8988T (cell line): ENCODE measurements around the gene FAM153A.
"Not testable (repeated sequence)": the region's sequence is repeated elsewhere in the genome, so short reads cannot be mapped to it uniquely, and the experiment has no call there.

Experiments
- DNase-seq: peaks from one replicate; pipeline ENCODE4 v3.0.0; 2011

The FAM153A gene

DNA sequence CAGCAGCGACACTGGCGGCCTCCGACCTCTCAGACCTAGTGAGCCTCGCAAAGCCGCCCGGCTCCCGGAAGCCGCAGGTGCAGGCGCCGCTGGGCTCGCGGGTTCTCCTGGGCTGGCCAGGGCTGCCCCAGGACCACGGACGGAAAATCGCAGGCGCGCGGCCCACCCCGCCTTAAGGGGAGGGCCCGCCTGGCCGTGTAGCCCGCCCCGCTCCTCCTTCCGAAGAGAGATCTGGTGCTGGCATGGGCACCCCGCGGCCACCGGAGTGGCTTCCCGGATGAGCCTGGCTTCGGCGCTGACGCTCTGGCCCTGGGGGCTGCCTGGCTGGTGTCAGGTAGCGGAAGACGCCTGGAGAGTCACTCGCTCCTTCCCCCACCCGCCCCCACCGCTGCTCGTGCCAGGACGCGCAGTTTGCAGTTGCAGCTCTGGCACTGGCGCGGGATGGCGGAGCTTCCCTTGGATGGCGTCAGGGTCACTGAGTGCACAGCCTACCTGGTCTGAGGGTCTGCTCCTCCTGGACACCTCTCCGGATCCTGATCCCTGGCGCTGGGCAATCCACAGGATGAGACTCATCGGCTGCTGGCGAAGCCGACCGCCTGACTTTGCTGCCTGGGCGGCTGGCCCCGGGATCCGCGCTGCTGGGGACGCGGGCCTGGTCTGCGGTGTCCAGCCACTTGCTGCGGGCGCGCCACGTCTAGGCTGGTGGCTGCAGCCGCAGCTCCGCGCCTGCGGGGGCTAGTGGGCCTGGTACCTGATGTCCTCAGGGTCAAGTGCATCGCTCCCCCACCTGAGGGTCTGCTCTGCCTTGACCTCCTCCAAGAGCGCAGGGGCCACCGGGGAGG, at the start of gene FAM153A:
Gene FAM153A (minus strand): TSS at position 108 of the 842 bp plus-strand sequence.
- not testable (repeated sequence) for DNase-seq

DNA sequence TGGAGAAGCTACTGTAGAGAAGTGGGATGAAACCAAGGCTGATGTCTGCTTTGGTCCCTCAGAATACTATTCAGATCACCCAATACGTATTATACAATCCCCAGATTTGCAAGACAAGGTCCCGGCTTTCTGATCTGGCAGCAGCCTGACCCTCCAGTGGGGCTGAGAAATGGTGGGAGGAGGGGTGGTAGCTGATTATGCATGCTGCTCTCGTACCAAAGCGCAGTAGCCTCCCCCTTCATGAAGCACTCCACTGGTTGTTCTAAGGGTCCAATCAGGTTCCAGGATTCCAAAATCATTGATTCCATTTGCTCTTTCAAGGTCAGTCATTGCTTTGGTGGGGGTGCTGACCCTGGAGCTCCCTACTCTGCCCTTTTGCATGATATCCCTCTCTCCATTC, 49.6 kb upstream of the FAM153A start:
- not testable (repeated sequence) for DNase-seq

DNA sequence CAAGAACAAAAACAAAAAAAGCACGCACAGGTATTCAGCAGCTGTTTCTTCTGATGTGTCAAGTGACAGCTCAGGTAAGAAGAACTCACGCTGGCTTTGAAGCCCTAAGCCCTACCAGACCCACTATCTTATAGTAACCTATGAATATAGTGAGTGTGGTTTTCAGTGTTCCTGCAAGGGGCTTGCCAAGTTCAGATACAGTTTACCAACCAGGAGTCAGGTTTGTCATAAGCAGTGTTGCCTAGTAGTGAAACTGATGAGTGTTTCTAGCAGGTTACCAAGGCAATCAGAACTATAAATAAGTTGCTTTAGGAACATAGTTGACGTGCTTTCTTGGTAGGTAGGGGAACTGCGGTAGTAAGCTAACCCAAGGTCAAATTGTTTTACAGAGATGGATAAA, 43.4 kb upstream of the FAM153A start:
- not testable (repeated sequence) for DNase-seq

DNA sequence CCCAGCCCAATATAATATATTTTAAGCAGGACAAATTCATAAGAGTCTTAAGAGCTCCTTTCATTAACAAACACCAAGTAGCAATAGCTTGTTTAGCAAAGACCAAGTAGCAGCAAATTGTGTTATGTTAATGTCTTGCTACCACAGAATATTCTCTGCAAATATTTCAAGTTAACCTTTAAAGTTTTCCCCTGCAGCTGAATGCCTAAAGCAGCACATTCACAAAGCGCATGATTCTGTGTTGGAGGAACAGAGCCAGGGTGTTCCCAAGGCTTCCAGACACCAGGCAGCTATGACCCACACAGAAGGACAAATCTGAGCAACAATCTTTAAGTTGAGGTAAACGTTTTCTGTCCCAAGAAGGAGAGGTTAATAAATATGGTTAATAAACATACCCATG, 42.1 kb upstream of the FAM153A start:
- not testable (repeated sequence) for DNase-seq

- not testable (repeated sequence) for DNase-seq
Measured at GRCh38 chr5:177822489-177822888, 39.8 kb upstream of the FAM153A start.

DNA sequence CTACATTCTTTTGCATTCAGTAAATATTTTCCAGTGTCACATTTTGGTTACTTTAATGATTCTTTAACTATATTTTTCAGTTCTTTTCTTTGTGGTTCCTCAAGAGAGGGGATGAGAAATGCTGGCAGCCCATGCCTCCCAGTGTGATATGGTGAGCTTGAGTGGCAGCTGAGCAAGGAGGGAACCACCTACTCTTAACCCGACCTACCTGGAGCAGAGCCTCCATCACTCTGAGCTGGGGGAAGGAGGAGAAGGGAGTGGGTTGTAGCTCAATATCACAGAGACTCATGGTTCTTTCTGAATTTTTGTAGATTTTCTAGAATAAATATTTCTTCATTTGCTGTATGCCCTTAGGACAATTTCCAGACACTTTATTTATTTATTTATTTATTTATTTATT, 37.0 kb upstream of the FAM153A start:
- not testable (repeated sequence) for DNase-seq

DNA sequence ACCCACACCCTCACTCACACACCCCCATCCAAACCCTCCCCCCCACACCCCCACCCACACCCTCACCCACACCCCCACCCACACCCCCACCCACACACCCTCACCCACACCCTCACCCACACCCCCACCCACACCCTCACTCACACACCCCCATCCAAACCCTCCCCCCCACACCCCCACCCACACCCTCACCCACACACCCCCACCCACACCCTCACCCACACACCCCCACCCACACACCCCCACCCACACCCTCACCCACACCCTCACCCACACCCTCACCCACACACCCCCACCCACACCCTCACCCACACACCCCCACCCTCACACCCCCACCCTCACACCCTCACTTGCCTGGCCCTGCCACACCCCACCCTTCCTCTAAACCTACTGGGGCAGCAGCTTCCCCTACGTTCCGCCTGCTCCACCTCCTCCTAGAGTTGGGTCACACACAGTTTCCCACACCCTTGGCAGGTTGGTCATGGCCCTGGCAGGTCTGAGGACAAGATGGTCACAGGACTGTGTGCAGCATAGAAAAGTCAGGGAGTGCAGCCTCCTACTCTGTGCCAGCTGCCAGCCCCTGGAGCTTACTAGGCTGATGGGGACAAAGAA, 30.2 kb upstream of the FAM153A start:
- DNase-seq: not testable (repeated sequence)

GRCh38 chr5:177812160-177812743, 29.6 kb upstream of the FAM153A start:
- not testable (repeated sequence) for DNase-seq

- DNase-seq: not testable (repeated sequence)
Measured at GRCh38 chr5:177809209-177809913, 26.7 kb upstream of the FAM153A start.

DNA sequence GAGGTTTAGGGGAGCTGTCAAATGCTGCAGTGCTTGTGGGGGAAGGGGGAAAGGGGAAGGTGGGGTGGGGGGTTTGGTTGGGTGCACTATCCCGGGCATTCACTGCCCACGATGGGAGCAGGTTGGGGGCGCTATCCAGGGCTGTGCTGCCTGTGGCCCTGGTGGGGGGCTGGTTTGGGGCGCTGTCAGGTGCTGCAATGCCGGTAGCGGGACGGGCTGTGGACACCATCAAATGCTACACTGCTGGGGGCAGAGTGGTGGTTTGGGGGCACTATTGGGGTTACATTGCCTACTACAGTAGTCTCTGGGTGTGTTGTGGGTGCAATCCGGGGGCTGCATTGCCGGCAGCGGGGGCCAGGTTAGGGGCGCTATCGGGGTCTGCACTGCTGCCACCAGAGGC, 25.7 kb upstream of the FAM153A start:
- DNase-seq: not testable (repeated sequence)

GRCh38 chr5:177807265-177807664, 24.6 kb upstream of the FAM153A start:
- not testable (repeated sequence) for DNase-seq

DNA sequence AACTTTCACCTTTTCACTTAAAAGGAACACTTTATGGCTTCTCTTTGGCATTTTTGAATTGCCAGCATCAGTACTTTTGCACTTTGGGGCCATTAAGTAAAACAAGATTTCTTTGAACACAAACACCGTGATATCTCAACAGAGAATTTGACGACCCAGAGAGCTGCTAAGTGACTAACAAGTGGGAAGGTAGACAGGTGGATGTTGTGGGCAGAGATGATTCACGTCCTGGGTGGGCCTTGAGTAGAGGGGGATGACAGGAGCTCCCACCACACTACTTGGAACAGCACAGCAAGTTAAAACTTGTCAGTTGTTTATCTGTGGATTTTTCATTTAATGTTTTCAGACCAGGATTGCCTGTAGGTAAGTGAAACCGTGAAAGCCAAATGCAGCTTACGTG, 18.7 kb upstream of the FAM153A start:
- DNase-seq: not testable (repeated sequence)

DNA sequence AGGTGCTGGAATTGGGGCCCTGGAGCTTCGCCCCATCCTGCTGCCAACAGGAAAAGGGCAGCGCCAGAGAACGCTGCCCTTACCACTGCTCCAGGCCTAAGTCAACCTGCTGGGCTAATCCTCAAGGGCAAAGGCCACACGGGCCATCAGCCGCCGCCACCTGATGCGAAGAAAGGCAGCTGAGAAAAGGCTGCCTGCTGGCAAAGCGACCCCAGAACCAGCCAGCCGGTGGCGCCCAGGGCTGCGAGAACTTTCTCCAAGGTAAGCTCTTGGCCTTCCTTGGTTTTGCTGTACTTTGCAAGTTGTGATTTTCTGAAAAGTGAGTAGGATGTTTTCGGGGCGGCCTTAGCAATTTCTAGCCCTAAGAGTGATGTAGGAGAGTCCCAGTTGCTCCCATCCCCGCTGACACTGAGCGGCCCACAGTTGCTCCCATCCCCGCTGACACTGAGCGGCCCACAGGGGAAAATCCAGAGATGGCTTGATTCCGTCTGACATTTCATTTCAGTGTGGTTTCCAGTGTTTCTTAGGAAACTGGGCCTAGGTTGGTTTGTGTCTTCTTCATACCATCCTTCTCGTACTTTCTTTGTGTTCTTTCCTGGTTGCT, 15.6 kb upstream of the FAM153A start:
- DNase-seq: not testable (repeated sequence)

- not testable (repeated sequence) for DNase-seq
Measured at GRCh38 chr5:177793272-177793671, 10.6 kb upstream of the FAM153A start.

DNA sequence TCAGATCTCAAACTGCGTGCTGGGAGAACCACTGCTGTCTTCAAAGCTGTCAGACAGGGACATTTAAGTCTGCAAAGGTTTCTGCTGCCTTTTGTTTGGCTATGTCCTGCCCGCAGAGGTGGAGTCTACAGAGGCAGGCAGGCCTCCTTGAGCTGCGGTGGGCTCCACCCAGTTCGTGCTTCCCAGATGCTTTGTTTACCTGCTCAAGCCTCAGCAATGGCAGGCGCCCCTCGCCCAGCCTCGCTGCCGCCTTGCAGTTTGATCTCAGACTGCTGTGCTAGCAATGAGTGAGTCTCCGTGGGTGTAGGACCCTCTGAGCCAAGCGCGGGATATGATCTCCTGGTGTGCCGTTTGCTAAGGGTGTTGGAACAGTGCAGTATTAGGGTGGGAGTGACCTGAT, 8.9 kb upstream of the FAM153A start:
- not testable (repeated sequence) for DNase-seq

DNA sequence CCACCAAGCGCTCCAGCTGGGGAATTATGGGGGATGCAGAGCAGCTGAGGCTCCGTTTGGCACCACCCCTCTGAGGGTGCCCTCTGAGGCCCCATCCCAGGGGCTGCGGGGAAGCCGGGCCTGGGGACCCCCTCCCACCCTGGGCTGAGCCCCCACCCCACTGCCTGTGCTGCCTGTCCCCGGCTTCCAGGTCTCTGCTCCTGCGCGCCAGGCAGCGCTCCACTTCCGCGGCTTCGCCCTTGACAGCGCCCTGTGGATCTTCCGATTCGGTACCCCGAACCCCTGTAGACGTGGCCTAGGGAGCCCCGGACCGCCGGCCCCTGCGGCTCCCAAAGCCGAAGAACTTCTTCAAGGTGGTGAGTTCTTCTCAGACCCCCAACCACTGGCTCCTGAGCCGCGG, 530 bp downstream of the FAM153A start:
- not testable (repeated sequence) for DNase-seq

GRCh38 chr5:177771206-177771605, 11.5 kb downstream of the FAM153A start:
- DNase-seq: not testable (repeated sequence)

GRCh38 chr5:177770646-177771045, 12.1 kb downstream of the FAM153A start:
- not testable (repeated sequence) for DNase-seq

GRCh38 chr5:177763737-177764508, 18.8 kb downstream of the FAM153A start:
- not testable (repeated sequence) for DNase-seq

DNA sequence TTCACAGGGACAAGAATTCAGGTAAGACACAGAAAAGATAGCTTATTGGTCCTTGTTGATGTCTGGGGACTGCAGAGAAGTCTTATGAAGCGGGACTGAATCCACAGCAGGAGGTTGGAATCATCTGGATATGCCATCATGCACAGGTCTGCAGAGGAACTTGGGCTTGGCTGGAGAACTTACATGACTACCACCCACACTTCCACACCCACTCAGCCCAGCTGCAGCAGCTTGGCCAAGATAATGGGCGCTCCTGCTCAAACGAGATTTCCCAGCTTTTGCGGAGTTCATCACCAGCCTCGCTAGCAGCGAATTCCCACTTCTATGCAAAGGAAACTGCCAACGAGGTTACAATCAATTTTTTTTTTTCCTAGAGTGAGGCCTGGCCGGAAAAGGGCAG, 21.7 kb downstream of the FAM153A start:
- not testable (repeated sequence) for DNase-seq

DNA sequence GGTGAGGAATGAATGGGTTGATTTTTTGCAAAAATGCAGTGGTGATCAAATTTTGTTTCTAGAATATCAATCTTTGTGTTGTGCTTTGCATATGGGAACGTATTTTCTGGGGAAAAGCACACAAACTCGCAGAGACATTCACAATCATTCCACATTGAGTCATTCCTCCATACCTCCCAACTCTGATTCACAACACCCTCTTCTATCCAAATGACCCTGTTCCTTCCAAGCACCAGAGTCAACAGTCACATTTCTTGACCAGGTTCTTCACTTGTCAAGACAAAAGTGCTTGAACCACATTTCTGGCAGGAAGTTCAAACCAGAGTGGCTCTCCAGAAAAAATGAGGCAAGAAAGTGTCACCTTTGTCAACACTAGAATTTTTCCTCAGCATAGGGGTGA, 35.3 kb downstream of the FAM153A start:
- not testable (repeated sequence) for DNase-seq

GRCh38 chr5:177724858-177725257, 57.8 kb downstream of the FAM153A start:
- DNase-seq: not testable (repeated sequence)
